Neural crest cell (in vitro differentiated cells): ENCODE data around the gene PPP4R1. TPM values are rescaled to one million over a fixed set of nuclear protein-coding genes. Genes with fewer than 3 reads are reported as not detected.
"Not testable (repeated sequence)": the region's sequence is repeated elsewhere in the genome, so short reads cannot be mapped to it uniquely, and the experiment has no call there.

ENCODE experiments used
- DNase-seq: peaks from one replicate; pipeline ENCODE4 v3.0.0; 2021; ENCODE audit warnings: low read depth, mixed read lengths, low spot score
- H3K27ac Mint-ChIP-seq: one replicate; pipeline ENCODE4 v1.8.0; 2021; ENCODE audit warnings: mild to moderate bottlenecking, mixed read lengths; ENCODE audit not compliant: unreplicated experiment
- H3K27me3 Mint-ChIP-seq: 2 replicates; pipeline ENCODE4 v1.8.0; 2021; ENCODE audit warnings: low read depth, mild to moderate bottlenecking, mixed read lengths
- H3K36me3 Mint-ChIP-seq: 2 replicates; pipeline ENCODE4 v1.8.0; 2021; ENCODE audit warnings: low read depth, mild to moderate bottlenecking, mixed read lengths
- H3K4me1 Mint-ChIP-seq: 2 replicates; pipeline ENCODE4 v1.8.0; 2021; ENCODE audit warnings: mixed read lengths
- H3K4me3 Mint-ChIP-seq: one replicate; pipeline ENCODE4 v1.8.0; 2021; ENCODE audit warnings: mild to moderate bottlenecking, mixed read lengths
- H3K9me3 Mint-ChIP-seq: 2 replicates; pipeline ENCODE4 v1.8.0; 2021; ENCODE audit warnings: mixed read lengths
- total RNA-seq: library from RNA; stranded (reverse); gene quantifications from 2 replicates; pipeline ENCODE4 v1.2.1, GENCODE V29; 2021
- TF ChIP-seq, protein P1 (sequence below): fragments of 200-600 bp; sonication (generic); conservative IDR thresholded peaks from 2 replicates; pipeline ENCODE4 v1.5.0; 2021; ENCODE audit warnings: antibody characterized with exemption, mild to moderate bottlenecking

Gene PPP4R1
- total RNA-seq, 1 donor from 2014 or later = 138 TPM

GRCh38 chr18:9647496-9648323 is 33.4 kb upstream of the PPP4R1 start:
- TF ChIP-seq, protein P1, sequence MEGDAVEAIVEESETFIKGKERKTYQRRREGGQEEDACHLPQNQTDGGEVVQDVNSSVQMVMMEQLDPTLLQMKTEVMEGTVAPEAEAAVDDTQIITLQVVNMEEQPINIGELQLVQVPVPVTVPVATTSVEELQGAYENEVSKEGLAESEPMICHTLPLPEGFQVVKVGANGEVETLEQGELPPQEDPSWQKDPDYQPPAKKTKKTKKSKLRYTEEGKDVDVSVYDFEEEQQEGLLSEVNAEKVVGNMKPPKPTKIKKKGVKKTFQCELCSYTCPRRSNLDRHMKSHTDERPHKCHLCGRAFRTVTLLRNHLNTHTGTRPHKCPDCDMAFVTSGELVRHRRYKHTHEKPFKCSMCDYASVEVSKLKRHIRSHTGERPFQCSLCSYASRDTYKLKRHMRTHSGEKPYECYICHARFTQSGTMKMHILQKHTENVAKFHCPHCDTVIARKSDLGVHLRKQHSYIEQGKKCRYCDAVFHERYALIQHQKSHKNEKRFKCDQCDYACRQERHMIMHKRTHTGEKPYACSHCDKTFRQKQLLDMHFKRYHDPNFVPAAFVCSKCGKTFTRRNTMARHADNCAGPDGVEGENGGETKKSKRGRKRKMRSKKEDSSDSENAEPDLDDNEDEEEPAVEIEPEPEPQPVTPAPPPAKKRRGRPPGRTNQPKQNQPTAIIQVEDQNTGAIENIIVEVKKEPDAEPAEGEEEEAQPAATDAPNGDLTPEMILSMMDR = no peak
- no peaks in the 10 kb centered on the region for H3K27me3 Mint-ChIP-seq
- H3K27ac Mint-ChIP-seq = no peak overlapping the region
- H3K4me1 Mint-ChIP-seq = peaks cover 21% of the 10 kb centered on the region
- no peak for DNase-seq
- H3K9me3 Mint-ChIP-seq = no peaks in the 10 kb centered on the region
- no peaks in the 10 kb centered on the region for H3K36me3 Mint-ChIP-seq
- H3K4me3 Mint-ChIP-seq = no peak overlapping the region

DNA sequence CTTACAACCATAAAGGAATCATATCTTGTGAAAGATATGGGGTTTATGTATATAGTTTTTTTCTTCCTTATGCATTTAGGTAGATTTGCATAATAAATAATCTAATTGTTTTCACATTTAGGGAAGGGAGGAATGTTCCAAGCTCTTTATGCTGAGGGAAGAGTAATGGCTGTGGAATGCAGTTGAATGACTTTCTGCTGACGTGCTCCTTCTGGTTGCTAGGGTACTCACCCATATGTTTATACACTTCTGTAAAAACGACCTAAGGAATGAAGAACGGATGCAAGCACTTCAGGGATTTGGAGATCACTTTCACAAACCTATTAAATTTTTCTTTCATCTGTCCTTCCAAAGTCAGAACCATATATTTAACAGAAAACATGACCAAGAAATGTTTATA is 29.2 kb upstream of the PPP4R1 start:
- peaks cover 23% of the 10 kb centered on the region for H3K4me1 Mint-ChIP-seq
- no peak overlapping the region for H3K4me3 Mint-ChIP-seq
- TF ChIP-seq, protein P1 = no peak
- peak overlapping the region; percentile 52 for H3K27ac Mint-ChIP-seq
- no peaks in the 10 kb centered on the region for H3K27me3 Mint-ChIP-seq
- no peaks in the 10 kb centered on the region for H3K36me3 Mint-ChIP-seq
- H3K9me3 Mint-ChIP-seq = no peaks in the 10 kb centered on the region
- no peak for DNase-seq

GRCh38 chr18:9642799-9643462 is 28.6 kb upstream of the PPP4R1 start:
- no peak for DNase-seq
- H3K36me3 Mint-ChIP-seq = no peaks in the 10 kb centered on the region
- H3K4me3 Mint-ChIP-seq = no peak overlapping the region

GRCh38 chr18:9641081-9641480 is 26.7 kb upstream of the PPP4R1 start:
- not testable (repeated sequence) for H3K4me3 Mint-ChIP-seq, DNase-seq, H3K36me3 Mint-ChIP-seq, H3K27me3 Mint-ChIP-seq, H3K9me3 Mint-ChIP-seq, H3K27ac Mint-ChIP-seq
- H3K4me1 Mint-ChIP-seq = peaks cover 23% of the 10 kb centered on the region

More at GRCh38 chr18:9642799-9643462, 28.6 kb upstream of the PPP4R1 start:
- Mint-ChIP-seq H3K4me1 (peaks cover 23% of the 10 kb centered on the region), H3K27ac (peak overlapping the region; percentile 85), H3K27me3 (no peaks in the 10 kb centered on the region), H3K9me3 (no peaks in the 10 kb centered on the region)
- TF ChIP-seq, protein P1 = no peak

DNA sequence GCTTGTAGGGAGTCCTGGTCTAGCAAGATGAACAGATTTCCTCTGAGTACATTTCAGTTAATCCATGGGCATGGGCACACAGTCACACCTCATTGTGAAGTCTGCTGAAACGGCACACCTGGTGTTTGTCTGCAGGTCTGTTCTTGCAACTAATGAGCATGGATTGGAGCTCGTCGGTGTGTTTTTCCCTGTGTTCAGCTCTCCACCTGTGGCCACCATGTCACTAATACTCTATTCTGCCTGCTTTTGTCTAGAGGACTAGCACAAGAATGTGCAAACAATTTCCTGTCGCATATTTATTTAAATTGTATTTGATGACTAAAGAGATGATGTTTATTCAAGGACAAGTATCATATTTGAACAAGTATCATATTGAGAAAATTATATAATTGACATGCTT is 24.5 kb upstream of the PPP4R1 start:
- Mint-ChIP-seq H3K27me3 (no peaks in the 10 kb centered on the region), H3K9me3 (peaks cover 9% of the 10 kb centered on the region), H3K4me1 (peaks cover 17% of the 10 kb centered on the region), H3K4me3 (no peak overlapping the region), H3K27ac (no peak overlapping the region), H3K36me3 (no peaks in the 10 kb centered on the region)
- DNase-seq = no peak
- TF ChIP-seq, protein P1 = no peak
